Caco-2 (cell line): Measurements from ENCODE around the gene NHP2. TPM values are rescaled to one million over a fixed set of nuclear protein-coding genes. Genes with fewer than 3 reads are reported as not detected.

Experiments used
- BruUV-seq: library from RNA; stranded (reverse); fragments of 400-500 nt; replicated peaks from 2 replicates; lab custom pipeline; 2021; lab: Mats Ljungman, UMichigan
- CTCF ChIA-PET: fragments of 300-600 bp; sonication (Branson Sonifier 250); formaldehyde crosslinking; loops from one replicate; lab custom pipeline; 2022; ENCODE audit warnings: antibody characterized with exemption; lab: Charles Lee
- POLR2A ChIA-PET: fragments of 300-600 bp; sonication (Branson Sonifier 250); formaldehyde crosslinking; loops from one replicate; lab custom pipeline; 2022; ENCODE audit warnings: antibody characterized with exemption; lab: Charles Lee
- DNase-seq, 2 experiments: peaks; one replicate each; pipeline versions ENCODE4 v3.0.0 to v3.0.0-alpha.2; 2020 to 2022
- H3K27me3 ChIP-seq: replicated peaks from 2 replicates; pipeline ENCODE4 v1.6.0; 2011; ENCODE audit warnings: low read length; ENCODE audit not compliant: control insufficient read depth, insufficient read depth
- H3K36me3 ChIP-seq: 2 replicates; pipeline ENCODE4 v1.5.1; 2011; ENCODE audit warnings: low read length; ENCODE audit not compliant: control insufficient read depth, insufficient read depth
- H3K4me1 ChIP-seq: fragments of 250-450 bp; sonication (Bioruptor Pico); 2 replicates; pipeline ENCODE4 v1.5.1; 2020; ENCODE audit warnings: mild to moderate bottlenecking
- H3K4me3 ChIP-seq: 2 replicates; pipeline ENCODE4 v1.5.1; 2011; ENCODE audit warnings: low read depth, mild to moderate bottlenecking, control low read depth, low read length
- H3K9me3 ChIP-seq: fragments of 250-450 bp; sonication (Bioruptor Pico); 2 replicates; pipeline ENCODE4 v1.5.1; 2020; ENCODE audit warnings: mild to moderate bottlenecking, moderate library complexity
- H3K27ac Mint-ChIP-seq: one replicate; pipeline ENCODE4 v1.8.0; 2022; ENCODE audit warnings: mixed read lengths; ENCODE audit not compliant: unreplicated experiment
- H3K27me3 Mint-ChIP-seq: one replicate; pipeline ENCODE4 v1.8.0; 2022; ENCODE audit warnings: mixed read lengths; ENCODE audit not compliant: insufficient read depth, unreplicated experiment
- H3K36me3 Mint-ChIP-seq: one replicate; pipeline ENCODE4 v1.8.0; 2022; ENCODE audit warnings: mild to moderate bottlenecking, mixed read lengths; ENCODE audit not compliant: insufficient read depth, unreplicated experiment
- H3K4me1 Mint-ChIP-seq: one replicate; pipeline ENCODE4 v1.8.0; 2022; ENCODE audit warnings: low read depth, mixed read lengths; ENCODE audit not compliant: unreplicated experiment
- H3K4me3 Mint-ChIP-seq: one replicate; pipeline ENCODE4 v1.8.0; 2022; ENCODE audit warnings: mild to moderate bottlenecking, moderate library complexity, mixed read lengths; ENCODE audit not compliant: unreplicated experiment
- H3K9me3 Mint-ChIP-seq: one replicate; pipeline ENCODE4 v1.8.0; 2022; ENCODE audit warnings: mixed read lengths; ENCODE audit not compliant: unreplicated experiment
- CTCF ChIP-seq, 2 experiments: fragments of 200-600 bp in 1 of 2; IDR thresholded peaks; 1 replicate in 1 of 2; 2 replicates in 1 of 2; pipeline versions ENCODE4 v1.5.1 to v1.8.0; 2011 to 2022; ENCODE audit warnings: antibody characterized with exemption in 1 of 2, control low read depth in 1 of 2, inconsistent platforms in 1 of 2, low read depth in 1 of 2, low read length in 1 of 2, mild to moderate bottlenecking in 1 of 2, moderate library complexity in 1 of 2; ENCODE audit not compliant: insufficient read depth in 1 of 2, severe bottlenecking in 1 of 2, unreplicated experiment in 1 of 2
- intact Hi-C: fragments of 100-400 bp; cut with micrococcal nuclease; formaldehyde crosslinking; loops from one replicate; pipeline ENCODE4 v1.10.0; 2022; ENCODE audit not compliant: unreplicated experiment
- total RNA-seq: library from RNA; stranded (reverse); gene quantifications from 2 replicates; pipeline ENCODE4 v1.2.3, GENCODE V29; 2022

Gene NHP2
- total RNA-seq, 1 experiment from 2014 or later, result 127 TPM

- no peak overlapping the region for H3K4me3 Mint-ChIP-seq
- peaks cover 7% of the 10 kb centered on the region for H3K27me3 Mint-ChIP-seq
- Histone ChIP-seq H3K27me3 (no peaks in the 10 kb centered on the region), H3K4me1 (no peaks in the 10 kb centered on the region), H3K9me3 (no peaks in the 10 kb centered on the region), H3K4me3 (no peak overlapping the region), H3K36me3 (no peaks in the 10 kb centered on the region)
- no peak for TF ChIP-seq CTCF (IDR thresholded peaks at IDR 0.05; ENCODE audit: insufficient read depth in 1 of 2, low read depth in 1 of 2, low read length in 1 of 2, severe bottlenecking in 1 of 2, unreplicated experiment in 1 of 2)
- H3K36me3 Mint-ChIP-seq, result peaks cover 8% of the 10 kb centered on the region
- DNase-seq, result no peak
- ChIA-PET POLR2A (no interaction called here), CTCF (no interaction called here)
- H3K27ac Mint-ChIP-seq, result no peak overlapping the region
- H3K9me3 Mint-ChIP-seq, result peaks cover 15% of the 10 kb centered on the region
- H3K4me1 Mint-ChIP-seq, result no peaks in the 10 kb centered on the region
- no TSS peak for BruUV-seq
- intact Hi-C loops, result no loop called here
Observed at GRCh38 chr5:178191661-178192060, 38.0 kb upstream of the NHP2 start.

- no peaks in the 10 kb centered on the region for H3K4me1 ChIP-seq
- no peak for TF ChIP-seq CTCF (IDR thresholded peaks at IDR 0.05; ENCODE audit: insufficient read depth in 1 of 2, low read depth in 1 of 2, low read length in 1 of 2, severe bottlenecking in 1 of 2, unreplicated experiment in 1 of 2)
- Mint-ChIP-seq H3K27me3 (peaks cover 5% of the 10 kb centered on the region), H3K4me3 (no peak overlapping the region), H3K27ac (no peak overlapping the region), H3K9me3 (peaks cover 15% of the 10 kb centered on the region), H3K36me3 (peaks cover 8% of the 10 kb centered on the region), H3K4me1 (no peaks in the 10 kb centered on the region)
- ChIA-PET CTCF (no interaction called here), POLR2A (no interaction called here)
- no peak for DNase-seq
- H3K27me3 ChIP-seq, result no peaks in the 10 kb centered on the region
- no TSS peak for BruUV-seq
- no peaks in the 10 kb centered on the region for H3K36me3 ChIP-seq
- H3K4me3 ChIP-seq, result no peak overlapping the region
- no peaks in the 10 kb centered on the region for H3K9me3 ChIP-seq
- intact Hi-C loops, result no loop called here
Observed at GRCh38 chr5:178189433-178189832, 35.7 kb upstream of the NHP2 start.

GRCh38 chr5:178187014-178187413 lies 33.3 kb upstream of the NHP2 start, which contains the start of gene GMCL2:
GMCL2 (minus strand) TSS chr5:178187371; CDS start chr5:178187299, 72 bp downstream.
- Mint-ChIP-seq H3K9me3 (peaks cover 2% of the 10 kb centered on the region), H3K4me3 (no peak within 1 kb of the TSS), H3K4me1 (peaks cover 7% of the 10 kb centered on the region), H3K27me3 (no peaks in the 10 kb centered on the region), H3K36me3 (peaks cover 8% of the 10 kb centered on the region), H3K27ac (no peak within 1 kb of the TSS)
- TF ChIP-seq CTCF (IDR thresholded peaks at IDR 0.05; ENCODE audit: insufficient read depth in 1 of 2, low read depth in 1 of 2, low read length in 1 of 2, severe bottlenecking in 1 of 2, unreplicated experiment in 1 of 2), result no peak
- ChIA-PET POLR2A (no interaction called here), CTCF (no interaction called here)
- no peaks in the 10 kb centered on the region for H3K27me3 ChIP-seq
- H3K9me3 ChIP-seq, result no peaks in the 10 kb centered on the region
- no peaks in the 10 kb centered on the region for H3K36me3 ChIP-seq
- no peak within 1 kb of the TSS for H3K4me3 ChIP-seq
- intact Hi-C loops, result no loop called here
- no TSS peak for BruUV-seq
- H3K4me1 ChIP-seq, result no peaks in the 10 kb centered on the region
- DNase-seq, result no peak
